ENCODE results near the gene PDE4D.

PDE4D gene

DNA sequence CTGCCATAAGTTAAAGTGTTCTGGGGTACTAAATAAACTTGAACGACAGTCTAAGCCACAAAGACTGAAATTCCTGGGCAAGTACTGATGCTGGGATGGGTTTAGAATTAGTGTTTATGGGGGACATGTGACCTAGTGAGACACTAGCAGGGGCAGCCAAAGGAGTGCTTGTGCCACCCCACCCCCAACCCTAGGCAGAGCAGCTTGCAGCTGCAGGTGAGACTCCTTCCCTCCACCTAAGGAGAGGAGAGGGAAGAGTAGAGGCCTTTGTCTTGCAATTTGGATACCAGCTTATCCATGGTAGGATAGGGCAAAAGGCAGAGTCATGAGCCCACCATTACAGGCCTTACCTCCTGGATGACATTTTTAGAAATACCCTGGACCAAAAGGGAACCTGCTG, 28.7 kb upstream of the PDE4D start:
- H3K9me3 ChIP-seq (replicated peaks; ENCODE audit: insufficient read depth, low read length): no peaks in the 10 kb centered on the region
- H4K20me1 ChIP-seq (ENCODE audit: insufficient read depth, low read length): no peaks in the 10 kb centered on the region
- no peak overlapping the region for H3K9ac ChIP-seq (ENCODE audit: low read length)
- no peak overlapping the region for H3K27ac ChIP-seq (ENCODE audit: low read length)
- H3F3A ChIP-seq (ENCODE audit: insufficient read depth, low read length): no peaks in the 10 kb centered on the region
- H3K4me3 ChIP-seq (ENCODE audit: low read length): no peak overlapping the region
- no peak overlapping the region for H3K4me2 ChIP-seq (ENCODE audit: low read depth, low read length)
- H3K9me2 ChIP-seq (replicated peaks; ENCODE audit: insufficient read depth, low read length): no peaks in the 10 kb centered on the region
- H3K4me1 ChIP-seq (ENCODE audit: low read length): no peaks in the 10 kb centered on the region
- no peaks in the 10 kb centered on the region for H3K27me3 ChIP-seq (replicated peaks; ENCODE audit: insufficient read depth, low read length)
- no peak for TF ChIP-seq EZH2 (optimal IDR thresholded peaks at IDR 0.05; ENCODE audit: low read depth, low read length)
- TF ChIP-seq, protein P1, sequence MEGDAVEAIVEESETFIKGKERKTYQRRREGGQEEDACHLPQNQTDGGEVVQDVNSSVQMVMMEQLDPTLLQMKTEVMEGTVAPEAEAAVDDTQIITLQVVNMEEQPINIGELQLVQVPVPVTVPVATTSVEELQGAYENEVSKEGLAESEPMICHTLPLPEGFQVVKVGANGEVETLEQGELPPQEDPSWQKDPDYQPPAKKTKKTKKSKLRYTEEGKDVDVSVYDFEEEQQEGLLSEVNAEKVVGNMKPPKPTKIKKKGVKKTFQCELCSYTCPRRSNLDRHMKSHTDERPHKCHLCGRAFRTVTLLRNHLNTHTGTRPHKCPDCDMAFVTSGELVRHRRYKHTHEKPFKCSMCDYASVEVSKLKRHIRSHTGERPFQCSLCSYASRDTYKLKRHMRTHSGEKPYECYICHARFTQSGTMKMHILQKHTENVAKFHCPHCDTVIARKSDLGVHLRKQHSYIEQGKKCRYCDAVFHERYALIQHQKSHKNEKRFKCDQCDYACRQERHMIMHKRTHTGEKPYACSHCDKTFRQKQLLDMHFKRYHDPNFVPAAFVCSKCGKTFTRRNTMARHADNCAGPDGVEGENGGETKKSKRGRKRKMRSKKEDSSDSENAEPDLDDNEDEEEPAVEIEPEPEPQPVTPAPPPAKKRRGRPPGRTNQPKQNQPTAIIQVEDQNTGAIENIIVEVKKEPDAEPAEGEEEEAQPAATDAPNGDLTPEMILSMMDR (IDR thresholded peaks at IDR 0.05; ENCODE audit: low read length): no peak
- TF ChIP-seq EZH2phosphoT487 (IDR thresholded peaks at IDR 0.05; ENCODE audit: low read length): no peak
- DNase-seq: no peak
- no peaks in the 10 kb centered on the region for H3K79me2 ChIP-seq (ENCODE audit: low read length)
- H2AFZ ChIP-seq (ENCODE audit: low read length): no peak overlapping the region
- H3K36me3 ChIP-seq (replicated peaks; ENCODE audit: insufficient read depth, low read length): no peaks in the 10 kb centered on the region

DNA sequence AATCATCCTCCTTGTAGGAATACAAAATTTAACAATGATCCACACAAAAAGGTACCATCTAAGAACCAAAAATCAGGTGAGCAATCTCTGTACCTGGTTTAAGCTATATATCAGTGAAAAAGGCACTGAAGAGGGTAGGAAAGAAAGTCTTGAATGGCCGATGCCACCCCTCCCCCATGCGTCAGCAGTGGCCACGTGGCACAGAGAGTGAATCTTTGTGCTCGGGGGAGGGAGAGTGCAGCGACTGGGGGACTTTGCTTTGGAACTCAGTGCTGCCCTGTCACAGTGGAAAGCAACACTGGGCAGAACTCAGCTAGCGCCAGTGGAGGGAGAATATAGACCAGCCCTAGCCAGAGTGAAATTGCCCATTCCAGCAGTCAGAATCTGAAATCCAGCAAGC, 28.3 kb upstream of the PDE4D start:
- no peaks in the 10 kb centered on the region for H4K20me1 ChIP-seq (ENCODE audit: insufficient read depth, low read length)
- no peak overlapping the region for H3K4me3 ChIP-seq (ENCODE audit: low read length)
- H3K27ac ChIP-seq (ENCODE audit: low read length): no peak overlapping the region
- no peak overlapping the region for H3K4me2 ChIP-seq (ENCODE audit: low read depth, low read length)
- no peaks in the 10 kb centered on the region for H3K79me2 ChIP-seq (ENCODE audit: low read length)
- H3K9ac ChIP-seq (ENCODE audit: low read length): no peak overlapping the region
- H3K9me3 ChIP-seq (replicated peaks; ENCODE audit: insufficient read depth, low read length): no peaks in the 10 kb centered on the region
- H3K36me3 ChIP-seq (replicated peaks; ENCODE audit: insufficient read depth, low read length): no peaks in the 10 kb centered on the region
- no peaks in the 10 kb centered on the region for H3K27me3 ChIP-seq (replicated peaks; ENCODE audit: insufficient read depth, low read length)
- no peaks in the 10 kb centered on the region for H3K4me1 ChIP-seq (ENCODE audit: low read length)
- H2AFZ ChIP-seq (ENCODE audit: low read length): no peak overlapping the region
- H3F3A ChIP-seq (ENCODE audit: insufficient read depth, low read length): no peaks in the 10 kb centered on the region
- DNase-seq: no peak
- no peaks in the 10 kb centered on the region for H3K9me2 ChIP-seq (replicated peaks; ENCODE audit: insufficient read depth, low read length)
- TF ChIP-seq EZH2phosphoT487 (IDR thresholded peaks at IDR 0.05; ENCODE audit: low read length) (no peak), EZH2 (optimal IDR thresholded peaks at IDR 0.05; ENCODE audit: low read depth, low read length) (no peak)
- TF ChIP-seq, protein P1 (IDR thresholded peaks at IDR 0.05; ENCODE audit: low read length): no peak

DNA sequence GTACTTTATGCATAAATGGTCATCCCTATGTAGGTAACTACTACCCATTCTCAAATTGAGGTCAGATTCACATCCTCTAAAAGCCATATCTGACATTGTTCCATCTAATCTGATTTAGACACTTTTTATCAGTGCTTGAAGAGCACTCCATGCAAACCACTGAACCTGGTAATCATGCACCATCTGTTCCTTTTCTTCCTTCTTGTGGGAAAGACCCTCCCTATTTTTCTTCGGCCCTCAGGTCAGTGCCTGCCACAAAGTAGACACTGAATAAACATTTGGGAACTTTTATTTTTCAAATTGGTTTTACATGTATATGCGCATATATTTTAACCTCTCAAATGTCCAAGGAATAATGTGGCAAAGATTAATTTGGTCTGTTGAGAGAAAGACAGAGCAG, 26.0 kb upstream of the PDE4D start:
- no peak overlapping the region for H3K4me3 ChIP-seq (ENCODE audit: low read length)
- H3K27ac ChIP-seq (ENCODE audit: low read length): no peak overlapping the region
- H2AFZ ChIP-seq (ENCODE audit: low read length): no peak overlapping the region
- H3K9me3 ChIP-seq (replicated peaks; ENCODE audit: insufficient read depth, low read length): no peaks in the 10 kb centered on the region
- H3K4me1 ChIP-seq (ENCODE audit: low read length): no peaks in the 10 kb centered on the region
- H3K9ac ChIP-seq (ENCODE audit: low read length): no peak overlapping the region
- DNase-seq: no peak
- no peaks in the 10 kb centered on the region for H3K36me3 ChIP-seq (replicated peaks; ENCODE audit: insufficient read depth, low read length)
- no peak overlapping the region for H3K4me2 ChIP-seq (ENCODE audit: low read depth, low read length)
- no peaks in the 10 kb centered on the region for H3K9me2 ChIP-seq (replicated peaks; ENCODE audit: insufficient read depth, low read length)
- TF ChIP-seq EZH2 (optimal IDR thresholded peaks at IDR 0.05; ENCODE audit: low read depth, low read length): no peak
- TF ChIP-seq, protein P1 (IDR thresholded peaks at IDR 0.05; ENCODE audit: low read length): no peak
- H3F3A ChIP-seq (ENCODE audit: insufficient read depth, low read length): no peaks in the 10 kb centered on the region
- no peaks in the 10 kb centered on the region for H3K27me3 ChIP-seq (replicated peaks; ENCODE audit: insufficient read depth, low read length)
- no peaks in the 10 kb centered on the region for H3K79me2 ChIP-seq (ENCODE audit: low read length)
- no peaks in the 10 kb centered on the region for H4K20me1 ChIP-seq (ENCODE audit: insufficient read depth, low read length)

Data from MM.1S (cell line).